Astrocyte (in vitro differentiated cells and primary cell): ENCODE measurements around the gene TSPAN14. TPM values are rescaled to one million over a fixed set of nuclear protein-coding genes. Genes with fewer than 3 reads are reported as not detected.

ENCODE experiments used
- DNase-seq: peaks from one replicate; pipeline ENCODE4 v3.0.0-alpha.2; 2010; ENCODE audit warnings: low read depth
- FAIRE-seq: peaks from 2 replicates; lab custom pipeline; 2011; peaks lifted over from hg19 to GRCh38; lab: Jason Lieb, UNC
- H2AFZ ChIP-seq: 2 replicates; pipeline ENCODE4 v1.6.0; 2012; ENCODE audit warnings: low read depth, low read length, inconsistent platforms
- H3K27ac ChIP-seq: 2 replicates; pipeline ENCODE4 v1.5.1; 2011; ENCODE audit warnings: low read depth, low read length, inconsistent platforms
- H3K27me3 ChIP-seq: 2 replicates; pipeline ENCODE4 v1.6.0; 2011; ENCODE audit warnings: low read length, inconsistent platforms; ENCODE audit not compliant: insufficient read depth
- H3K36me3 ChIP-seq: 2 replicates; pipeline ENCODE4 v1.5.1; 2011; ENCODE audit warnings: low read length, inconsistent platforms; ENCODE audit not compliant: insufficient read depth
- H3K4me1 ChIP-seq: 2 replicates; pipeline ENCODE4 v1.5.1; 2011; ENCODE audit warnings: low read length, inconsistent platforms; ENCODE audit not compliant: insufficient read depth
- H3K4me2 ChIP-seq: 2 replicates; pipeline ENCODE4 v1.6.0; 2012; ENCODE audit warnings: low read length, inconsistent platforms
- H3K4me3 ChIP-seq: 2 replicates; pipeline ENCODE4 v1.5.1; 2011; ENCODE audit warnings: low read depth, mild to moderate bottlenecking, low read length, inconsistent platforms; ENCODE audit not compliant: insufficient read depth
- H3K79me2 ChIP-seq: 2 replicates; pipeline ENCODE4 v1.6.0; 2012; ENCODE audit warnings: mild to moderate bottlenecking, low read length, inconsistent platforms; ENCODE audit not compliant: insufficient read depth
- H3K9ac ChIP-seq: 2 replicates; pipeline ENCODE4 v1.6.0; 2012; ENCODE audit warnings: mild to moderate bottlenecking, low read length, inconsistent platforms
- H3K9me3 ChIP-seq: 2 replicates; pipeline ENCODE4 v1.5.1; 2012; ENCODE audit warnings: low read depth, mild to moderate bottlenecking, low read length, inconsistent platforms; ENCODE audit not compliant: insufficient read depth
- H4K20me1 ChIP-seq: 2 replicates; pipeline ENCODE4 v1.6.0; 2012; ENCODE audit warnings: low read length, inconsistent platforms; ENCODE audit not compliant: insufficient read depth
- H3K27ac Mint-ChIP-seq: one replicate; pipeline ENCODE4 v1.8.0; 2021; ENCODE audit warnings: mild to moderate bottlenecking, mixed read lengths; ENCODE audit not compliant: unreplicated experiment
- H3K27me3 Mint-ChIP-seq: one replicate; pipeline ENCODE4 v1.8.0; 2021; ENCODE audit warnings: low read depth, mixed read lengths; ENCODE audit not compliant: unreplicated experiment
- H3K36me3 Mint-ChIP-seq: one replicate; pipeline ENCODE4 v1.8.0; 2021; ENCODE audit warnings: low read depth, mixed read lengths; ENCODE audit not compliant: unreplicated experiment
- H3K4me1 Mint-ChIP-seq: one replicate; pipeline ENCODE4 v1.8.0; 2021; ENCODE audit warnings: low read depth, mixed read lengths; ENCODE audit not compliant: unreplicated experiment
- H3K4me3 Mint-ChIP-seq: one replicate; pipeline ENCODE4 v1.8.0; 2021; ENCODE audit warnings: mild to moderate bottlenecking, moderate library complexity, mixed read lengths; ENCODE audit not compliant: unreplicated experiment
- H3K9me3 Mint-ChIP-seq: one replicate; pipeline ENCODE4 v1.8.0; 2021; ENCODE audit warnings: mild to moderate bottlenecking, mixed read lengths; ENCODE audit not compliant: unreplicated experiment
- EZH2 ChIP-seq: IDR thresholded peaks from 2 replicates; pipeline ENCODE4 v1.6.1; 2012; ENCODE audit warnings: mild to moderate bottlenecking, low read length, inconsistent platforms; ENCODE audit not compliant: insufficient read depth
- total RNA-seq: library from RNA; stranded (reverse); gene quantifications from 2 replicates; pipeline ENCODE4 v1.2.1, GENCODE V29; 2021
- TF ChIP-seq, protein P1 (sequence below): IDR thresholded peaks from 2 replicates; pipeline ENCODE4 v1.5.1; 2011; ENCODE audit warnings: low read depth, mild to moderate bottlenecking, inconsistent platforms, low read length, moderate library complexity; ENCODE audit not compliant: insufficient read depth

TSPAN14 gene
- total RNA-seq, 1 donor from 2014 or later = 140 TPM

DNA sequence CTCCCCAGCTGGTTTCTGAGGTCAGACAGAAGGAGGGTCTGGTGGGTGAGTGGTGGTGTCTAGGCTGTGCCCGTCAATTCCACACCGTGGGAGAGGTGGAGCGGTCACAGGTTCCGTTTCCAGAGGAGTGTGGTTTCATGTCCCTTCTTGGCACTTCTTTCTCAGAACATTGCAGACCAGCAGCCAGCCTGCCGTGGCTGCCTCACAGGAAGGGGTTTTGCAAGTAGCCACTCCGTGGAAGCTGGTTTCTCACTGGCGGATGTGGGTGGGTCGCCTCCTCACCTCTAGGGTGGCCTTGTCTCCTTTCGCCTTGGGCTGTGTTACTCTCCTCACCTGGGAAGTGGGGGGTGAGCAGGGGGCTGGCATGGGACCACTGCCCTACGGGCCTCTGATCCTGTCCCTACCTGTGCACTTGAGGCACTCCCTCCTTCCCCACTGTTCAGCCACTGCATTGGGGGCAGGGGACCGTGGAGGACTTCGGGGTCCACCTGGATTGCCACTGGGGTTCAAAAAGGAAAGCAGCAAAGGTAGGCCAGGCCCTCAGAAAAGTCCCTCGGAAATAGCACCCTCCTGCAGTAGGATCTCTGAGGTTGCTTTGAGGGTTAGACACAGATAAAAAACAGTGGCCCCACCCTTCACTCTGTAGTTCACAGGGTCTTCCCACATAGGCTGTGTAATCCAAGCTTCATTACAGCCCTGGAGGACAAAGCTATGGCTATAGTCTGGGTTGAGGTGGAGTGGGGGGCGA is 33.9 kb downstream of the TSPAN14 start:
- Mint-ChIP-seq H3K27ac (no peak overlapping the region), H3K9me3 (peaks cover 2% of the 10 kb centered on the region), H3K4me1 (peaks cover 56% of the 10 kb centered on the region), H3K36me3 (peaks cover 36% of the 10 kb centered on the region), H3K27me3 (no peaks in the 10 kb centered on the region), H3K4me3 (peak overlapping the region; percentile 6)
- TF ChIP-seq, protein P1, sequence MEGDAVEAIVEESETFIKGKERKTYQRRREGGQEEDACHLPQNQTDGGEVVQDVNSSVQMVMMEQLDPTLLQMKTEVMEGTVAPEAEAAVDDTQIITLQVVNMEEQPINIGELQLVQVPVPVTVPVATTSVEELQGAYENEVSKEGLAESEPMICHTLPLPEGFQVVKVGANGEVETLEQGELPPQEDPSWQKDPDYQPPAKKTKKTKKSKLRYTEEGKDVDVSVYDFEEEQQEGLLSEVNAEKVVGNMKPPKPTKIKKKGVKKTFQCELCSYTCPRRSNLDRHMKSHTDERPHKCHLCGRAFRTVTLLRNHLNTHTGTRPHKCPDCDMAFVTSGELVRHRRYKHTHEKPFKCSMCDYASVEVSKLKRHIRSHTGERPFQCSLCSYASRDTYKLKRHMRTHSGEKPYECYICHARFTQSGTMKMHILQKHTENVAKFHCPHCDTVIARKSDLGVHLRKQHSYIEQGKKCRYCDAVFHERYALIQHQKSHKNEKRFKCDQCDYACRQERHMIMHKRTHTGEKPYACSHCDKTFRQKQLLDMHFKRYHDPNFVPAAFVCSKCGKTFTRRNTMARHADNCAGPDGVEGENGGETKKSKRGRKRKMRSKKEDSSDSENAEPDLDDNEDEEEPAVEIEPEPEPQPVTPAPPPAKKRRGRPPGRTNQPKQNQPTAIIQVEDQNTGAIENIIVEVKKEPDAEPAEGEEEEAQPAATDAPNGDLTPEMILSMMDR = no peak
- TF ChIP-seq EZH2 = no peak
- FAIRE-seq = no peak
- Histone ChIP-seq H3K4me3 (no peak overlapping the region), H3K27ac (no peak overlapping the region), H3K4me2 (no peak overlapping the region), H3K9me3 (no peaks in the 10 kb centered on the region), H3K27me3 (no peaks in the 10 kb centered on the region), H4K20me1 (peaks cover 87% of the 10 kb centered on the region), H3K4me1 (peaks cover 6% of the 10 kb centered on the region), H3K9ac (no peak overlapping the region), H3K36me3 (peaks cover 21% of the 10 kb centered on the region), H2AFZ (no peak overlapping the region), H3K79me2 (peaks cover 98% of the 10 kb centered on the region)
- DNase-seq = no peak

DNA sequence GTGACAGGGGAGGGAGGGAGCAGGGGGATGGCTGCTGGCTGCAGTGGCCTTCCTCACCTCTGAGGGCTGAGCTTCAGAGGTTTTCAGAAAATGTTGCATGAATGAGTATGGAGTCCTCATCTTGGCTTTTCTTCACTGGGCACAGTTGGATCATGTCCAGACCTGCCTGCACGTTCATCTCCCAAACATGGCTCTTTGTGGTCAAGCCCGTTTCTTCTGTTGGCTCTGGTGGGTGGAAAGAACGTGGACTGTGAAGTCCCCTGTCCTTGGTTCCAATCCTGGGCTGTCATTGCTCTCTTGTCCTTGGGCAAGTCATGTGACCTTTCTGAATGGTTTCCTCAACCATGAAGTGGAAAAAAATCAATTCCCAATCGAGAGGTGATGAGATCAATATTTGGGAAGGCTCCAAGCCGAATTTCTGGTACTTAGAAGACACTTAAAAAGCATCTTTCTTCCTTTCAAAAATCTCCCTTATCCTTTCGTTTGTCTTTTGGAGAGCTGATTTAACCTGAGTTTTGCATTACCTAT is 34.5 kb downstream of the TSPAN14 start:
- peak overlapping the region; percentile 6 for H3K4me3 Mint-ChIP-seq
- H3K27me3 ChIP-seq = no peaks in the 10 kb centered on the region
- peaks cover 61% of the 10 kb centered on the region for H3K4me1 Mint-ChIP-seq
- peaks cover 98% of the 10 kb centered on the region for H3K79me2 ChIP-seq
- H3K36me3 Mint-ChIP-seq = peaks cover 37% of the 10 kb centered on the region
- no peak overlapping the region for H3K27ac ChIP-seq
- TF ChIP-seq, protein P1 = no peak
- TF ChIP-seq EZH2 = no peak
- no peaks in the 10 kb centered on the region for H3K27me3 Mint-ChIP-seq
- peaks cover 2% of the 10 kb centered on the region for H3K9me3 Mint-ChIP-seq
- peaks cover 21% of the 10 kb centered on the region for H3K36me3 ChIP-seq
- peaks cover 85% of the 10 kb centered on the region for H4K20me1 ChIP-seq
- H3K9me3 ChIP-seq = no peaks in the 10 kb centered on the region
- no peak for FAIRE-seq
- no peak overlapping the region for H3K4me3 ChIP-seq
- no peak for DNase-seq
- no peak overlapping the region for H3K9ac ChIP-seq
- H3K4me1 ChIP-seq = peaks cover 10% of the 10 kb centered on the region
- no peak overlapping the region for H3K27ac Mint-ChIP-seq
- H3K4me2 ChIP-seq = no peak overlapping the region
- H2AFZ ChIP-seq = no peak overlapping the region
